ENCODE data around the gene PODXL. TPM values are rescaled to one million over a fixed set of nuclear protein-coding genes. Genes with fewer than 3 reads are reported as not detected.

PODXL gene
- total and polyA plus RNA-seq, 2 of the 8 experiments (the other 6 are each of a cell fraction or from before 2014, with no cell fraction given): 638 to 925 TPM

GRCh38 chr7:131540491-131541162 lies 15.8 kb downstream of the PODXL start:
- Histone ChIP-seq H3K79me2 (ENCODE audit: control insufficient read depth in 1 of 2, insufficient read depth in 2 of 2, low read length in 2 of 2) (peaks cover 79 to 100% of the 10 kb centered on the region in 2 experiments), H3K4me2 (ENCODE audit: insufficient read depth in 1 of 2, low read depth in 2 of 2, low read length in 2 of 2) (peak overlapping the region; percentile 28 to 99; a peak in 3 of 4 replicates), H3K14ac (ENCODE audit: insufficient read length) (no peak overlapping the region), H3K23ac (ENCODE audit: insufficient read length) (no peak overlapping the region), H4K8ac (ENCODE audit: extremely low read depth, insufficient read depth, low read length) (no peak overlapping the region), H3K4ac (replicated peaks; ENCODE audit: insufficient read length, low read depth, low read length) (no peak overlapping the region), H4K5ac (ENCODE audit: insufficient read length, low read depth, low read length) (no peak overlapping the region), H4K20me1 (replicated peaks in 1 of 2; ENCODE audit: control insufficient read depth in 1 of 2, insufficient read depth in 2 of 2, low read length in 2 of 2) (peaks cover 73 to 83% of the 10 kb centered on the region in 2 experiments), H3K79me1 (ENCODE audit: low read depth, low read length) (peaks cover 17% of the 10 kb centered on the region), H3K4me1 (replicated peaks in 1 of 4; ENCODE audit: control insufficient read depth in 3 of 4, insufficient read depth in 4 of 4, low read length in 3 of 4) (peaks cover 34 to 70% (median 52%) of the 10 kb centered on the region in 4 experiments), H2BK20ac (ENCODE audit: low read length) (no peak overlapping the region; the same call in 1 of the 2 replicates), H3K36me3 (ENCODE audit: control insufficient read depth in 2 of 4, insufficient read depth in 4 of 4, low read length in 3 of 4) (peaks cover 7 to 90% (median 15%) of the 10 kb centered on the region in 4 experiments), H2BK120ac (replicated peaks; ENCODE audit: low read depth, low read length) (no peak overlapping the region), H3K4me3 (ENCODE audit: extremely low read depth in 1 of 4, insufficient read depth in 2 of 4, low read depth in 3 of 4, low read length in 4 of 4) (peak overlapping the region in 1 of 4 experiments; percentile 10; a peak in 1 of 8 replicates), H3K23me2 (ENCODE audit: low read depth, low read length) (no peaks in the 10 kb centered on the region), H2BK5ac (ENCODE audit: low read depth, low read length) (peak overlapping the region; percentile 71; the same call in 1 of the 2 replicates), H2AK5ac (ENCODE audit: low read depth, low read length) (no peak overlapping the region), H3K9ac (replicated peaks in 1 of 4; ENCODE audit: extremely low read depth in 1 of 4, low read depth in 3 of 4, low read length in 3 of 4) (no peak overlapping the region), H2BK15ac (ENCODE audit: low read length) (no peak overlapping the region), H3K18ac (ENCODE audit: extremely low read depth, low read length) (0 out of 2 replicates have a peak overlapping the region, but pooled peaks have one; percentile 24), H3K9me3 (ENCODE audit: insufficient read depth in 2 of 2, low read depth in 1 of 2, low read length in 1 of 2) (no peaks in the 10 kb centered on the region), H4K91ac (replicated peaks; ENCODE audit: insufficient read length, low read length) (no peak overlapping the region), H3K56ac (replicated peaks; ENCODE audit: insufficient read length, low read depth, low read length) (no peak overlapping the region), H2BK12ac (ENCODE audit: low read depth, low read length) (no peak overlapping the region), H3K27me3 (replicated peaks in 1 of 4; ENCODE audit: control insufficient read depth in 3 of 4, extremely low read depth in 1 of 4, insufficient read depth in 3 of 4, low read length in 3 of 4) (no peaks in the 10 kb centered on the region), H2AFZ (ENCODE audit: low read length) (no peak overlapping the region), H3K27ac (ENCODE audit: low read depth, low read length) (peak overlapping the region; percentile 29)
- FAIRE-seq (no peak), DNase-seq (ENCODE audit: low read depth in 1 of 2, low spot score in 2 of 2) (no peak)
- peak in 1 of 2 experiments; percentile 9; a peak in 1 of 4 replicates for TF ChIP-seq RAD21 (IDR thresholded peaks at IDR 0.05 in 1 of 2, conservative IDR thresholded peaks at IDR 0.05 in 1 of 2; ENCODE audit: low read depth in 2 of 2, low read length in 2 of 2)
- 0 out of 2 replicates have a peak, but pooled peaks have one; percentile 11 for TF ChIP-seq POLR2AphosphoS5 (IDR thresholded peaks at IDR 0.05; ENCODE audit: low read depth, low read length)
- peak in 1 of 3 experiments; percentile 1; a peak in 1 of 4 replicates for TF ChIP-seq CTCF (IDR thresholded peaks at IDR 0.05; ENCODE audit: control extremely low read depth in 1 of 3, insufficient read depth in 1 of 3, low read depth in 1 of 3, low read length in 3 of 3)
- no peak for TF ChIP-seq EGR1 (IDR thresholded peaks at IDR 0.05; ENCODE audit: borderline replicate concordance, low read depth, low read length)
- no peak for TF ChIP-seq SP1 (IDR thresholded peaks at IDR 0.05; ENCODE audit: low read depth, low read length)
- ChIA-PET CTCF (ENCODE audit: partially characterized antibody) (interaction anchor here (0.8 to 15.1 kb wide), 8 partner anchors 9 to 116 kb away, joined by 3 to 164 read pairs (median 16); no protein-coding TSS in a partner anchor), POLR2A (ENCODE audit: partially characterized antibody) (interaction anchor here (0.6 to 17.7 kb wide), 4 partner anchors 13 to 67 kb away, joined by 3 to 108 read pairs (median 16); partner anchors contain the start of gene PODXL)
- WGBS, 2 experiments (ENCODE audit: extremely low coverage in 1 of 2, insufficient coverage in 1 of 2, insufficient read length in 1 of 2, insufficient replicate concordance in 2 of 2, low coverage in 1 of 2, low lambda C conversion rate in 2 of 2, missing lambda C conversion rate in 1 of 2): 82% methylated on average over 18 of the region's 18 CpGs; no CpG with 5 or more reads in 1 of the 2 experiments

All from H1 (cell line).